H1 (cell line): ENCODE results near the gene EGFL6. TPM values are rescaled to one million over a fixed set of nuclear protein-coding genes. Genes with fewer than 3 reads are reported as not detected.

Experiments
- CTCF ChIA-PET: fragments of 300-600 bp; sonication (Branson Sonifier 250); formaldehyde crosslinking; loops from one replicate; lab custom pipeline; 2021; ENCODE audit not compliant: partially characterized antibody; lab: Charles Lee
- POLR2A ChIA-PET: fragments of 300-600 bp; sonication (Branson Sonifier 250); formaldehyde crosslinking; loops from one replicate; lab custom pipeline; 2021; ENCODE audit warnings: inconsistent platforms; ENCODE audit not compliant: partially characterized antibody; lab: Charles Lee
- DNase-seq, 2 experiments: peaks; one replicate each; pipeline versions ENCODE4 v3.0.0 to v3.0.0-alpha.2; 2010 to 2022; ENCODE audit warnings: low spot score in 2 of 2, low read depth in 1 of 2, mixed read lengths in 1 of 2
- FAIRE-seq: peaks from 2 replicates; lab custom pipeline; 2011; peaks lifted over from hg19 to GRCh38; lab: Jason Lieb, UNC
- H2AFZ ChIP-seq: 2 replicates; pipeline ENCODE4 v1.8.1; 2012; ENCODE audit warnings: low read length, inconsistent platforms
- H2AK5ac ChIP-seq: 2 replicates; pipeline ENCODE4 v1.6.1; 2013; ENCODE audit warnings: low read depth, low read length
- H2BK120ac ChIP-seq: replicated peaks from 2 replicates; pipeline ENCODE3; 2013; ENCODE audit warnings: low read depth, low read length, inconsistent platforms
- H2BK12ac ChIP-seq: 2 replicates; pipeline ENCODE4 v1.6.1; 2013; ENCODE audit warnings: low read depth, low read length
- H2BK15ac ChIP-seq: 2 replicates; pipeline ENCODE4 v1.6.1; 2013; ENCODE audit warnings: low read length
- H2BK20ac ChIP-seq: 2 replicates; pipeline ENCODE4 v1.6.1; 2013; ENCODE audit warnings: low read length
- H2BK5ac ChIP-seq: 2 replicates; pipeline ENCODE4 v1.6.1; 2013; ENCODE audit warnings: low read depth, low read length
- H3K14ac ChIP-seq: 2 replicates; pipeline ENCODE4 v1.6.1; 2013; ENCODE audit warnings: inconsistent platforms; ENCODE audit not compliant: insufficient read length
- H3K18ac ChIP-seq: 2 replicates; pipeline ENCODE4 v1.6.1; 2013; ENCODE audit warnings: low read length; ENCODE audit errors: extremely low read depth
- H3K23ac ChIP-seq: 2 replicates; pipeline ENCODE4 v1.6.1; 2013; ENCODE audit warnings: inconsistent platforms; ENCODE audit not compliant: insufficient read length
- H3K23me2 ChIP-seq: 2 replicates; pipeline ENCODE4 v1.6.1; 2013; ENCODE audit warnings: low read depth, low read length
- H3K27ac ChIP-seq: 2 replicates; pipeline ENCODE4 v1.6.1; 2011; ENCODE audit warnings: low read depth, low read length, inconsistent platforms
- H3K27me3 ChIP-seq, 4 experiments: replicated peaks in 1 of 4; 1 replicate in 1 of 4; 2 replicates in 3 of 4; pipeline versions ENCODE4 v1.6.1 to v1.8.1; 2011 to 2013; ENCODE audit warnings: low read length in 3 of 4, mild to moderate bottlenecking in 3 of 4, inconsistent platforms in 2 of 4, mixed read lengths in 2 of 4, moderate library complexity in 1 of 4; ENCODE audit not compliant: control insufficient read depth in 3 of 4, insufficient read depth in 3 of 4; ENCODE audit errors: extremely low read depth in 1 of 4
- H3K36me3 ChIP-seq, 4 experiments: 2 replicates each; pipeline versions ENCODE4 v1.6.1 to v1.8.1; 2011 to 2013; ENCODE audit warnings: mild to moderate bottlenecking in 4 of 4, low read length in 3 of 4, moderate library complexity in 2 of 4, control low read depth in 1 of 4, inconsistent platforms in 1 of 4; ENCODE audit not compliant: insufficient read depth in 4 of 4, control insufficient read depth in 2 of 4
- H3K4ac ChIP-seq: replicated peaks from 2 replicates; pipeline ENCODE3; 2013; ENCODE audit warnings: low read length, low read depth, mixed read lengths, inconsistent platforms; ENCODE audit not compliant: insufficient read length
- H3K4me1 ChIP-seq, 4 experiments: replicated peaks in 1 of 4; 1 replicate in 1 of 4; 2 replicates in 3 of 4; pipeline versions ENCODE4 v1.6.1 to v1.8.1; 2011 to 2013; ENCODE audit warnings: low read length in 3 of 4, inconsistent platforms in 2 of 4, mixed read lengths in 1 of 4; ENCODE audit not compliant: insufficient read depth in 4 of 4, control insufficient read depth in 3 of 4
- H3K4me2 ChIP-seq, 2 experiments: 2 replicates each; pipeline versions ENCODE4 v1.6.1 to v1.8.1; 2011 to 2013; ENCODE audit warnings: low read depth in 2 of 2, low read length in 2 of 2, control low read depth in 1 of 2, inconsistent platforms in 1 of 2, mild to moderate bottlenecking in 1 of 2; ENCODE audit not compliant: insufficient read depth in 1 of 2
- H3K4me3 ChIP-seq, 4 experiments: fragments of 200-600, 300-600 bp in 1 of 4; sonication (generic), shearing (Covaris generic), sonication (Bioruptor Twin) in 1 of 4; 2 replicates each; pipeline versions ENCODE4 v1.5.1 to v1.8.1; 2011 to 2016; ENCODE audit warnings: low read length in 4 of 4, low read depth in 3 of 4, control low read depth in 2 of 4, inconsistent platforms in 2 of 4, mild to moderate bottlenecking in 2 of 4, mixed read lengths in 1 of 4, moderate library complexity in 1 of 4; ENCODE audit not compliant: insufficient read depth in 2 of 4; ENCODE audit errors: extremely low read depth in 1 of 4
- H3K56ac ChIP-seq: replicated peaks from 2 replicates; pipeline ENCODE3; 2013; ENCODE audit warnings: low read depth, mild to moderate bottlenecking, mixed read lengths, low read length, inconsistent platforms; ENCODE audit not compliant: insufficient read length
- H3K79me1 ChIP-seq: 2 replicates; pipeline ENCODE4 v1.6.1; 2013; ENCODE audit warnings: low read depth, low read length, control low read depth
- H3K79me2 ChIP-seq, 2 experiments: 2 replicates each; pipeline versions ENCODE4 v1.6.1 to v1.8.1; 2012 to 2013; ENCODE audit warnings: low read length in 2 of 2, mild to moderate bottlenecking in 2 of 2, inconsistent platforms in 1 of 2; ENCODE audit not compliant: insufficient read depth in 2 of 2, control insufficient read depth in 1 of 2
- H3K9ac ChIP-seq, 4 experiments: replicated peaks in 1 of 4; 1 replicate in 1 of 4; 2 replicates in 3 of 4; pipeline versions ENCODE4 v1.6.1 to v1.8.1; 2011 to 2013; ENCODE audit warnings: low read depth in 3 of 4, low read length in 3 of 4, control low read depth in 2 of 4, mild to moderate bottlenecking in 2 of 4, moderate library complexity in 2 of 4, inconsistent platforms in 1 of 4; ENCODE audit errors: extremely low read depth in 1 of 4
- H3K9me3 ChIP-seq, 2 experiments: 2 replicates each; pipeline versions ENCODE4 v1.6.1 to v1.8.1; 2012 to 2013; ENCODE audit warnings: mild to moderate bottlenecking in 2 of 2, moderate library complexity in 2 of 2, control low read depth in 1 of 2, inconsistent platforms in 1 of 2, low read depth in 1 of 2, low read length in 1 of 2, mixed read lengths in 1 of 2; ENCODE audit not compliant: insufficient read depth in 2 of 2
- H4K20me1 ChIP-seq, 2 experiments: replicated peaks in 1 of 2; 2 replicates each; pipeline versions ENCODE3 to v1.8.1; 2011 to 2013; ENCODE audit warnings: inconsistent platforms in 2 of 2, low read length in 2 of 2, mild to moderate bottlenecking in 1 of 2; ENCODE audit not compliant: insufficient read depth in 2 of 2, control insufficient read depth in 1 of 2
- H4K5ac ChIP-seq: 2 replicates; pipeline ENCODE4 v1.6.1; 2013; ENCODE audit warnings: low read length, low read depth, mixed read lengths, inconsistent platforms; ENCODE audit not compliant: insufficient read length
- H4K8ac ChIP-seq: 2 replicates; pipeline ENCODE4 v1.8.0; 2013; ENCODE audit warnings: mild to moderate bottlenecking, moderate library complexity, low read length, inconsistent platforms; ENCODE audit not compliant: insufficient read depth; ENCODE audit errors: extremely low read depth
- H4K91ac ChIP-seq: replicated peaks from 2 replicates; pipeline ENCODE3; 2013; ENCODE audit warnings: low read length, mixed read lengths, inconsistent platforms; ENCODE audit not compliant: insufficient read length
- BACH1 ChIP-seq: IDR thresholded peaks from 2 replicates; pipeline ENCODE4 v1.6.1; 2012; ENCODE audit warnings: low read length, improper control_type of control experiment
- BRCA1 ChIP-seq: IDR thresholded peaks from 2 replicates; pipeline ENCODE4 v1.6.1; 2012; ENCODE audit warnings: low read depth, low read length, improper control_type of control experiment
- CREB1 ChIP-seq: IDR thresholded peaks from 2 replicates; pipeline ENCODE4 v1.6.1; 2012; ENCODE audit warnings: inconsistent platforms
- EP300 ChIP-seq, 2 experiments: IDR thresholded peaks; 1 replicate in 1 of 2; 2 replicates in 1 of 2; pipeline ENCODE4 v1.6.1; 2011 to 2012; ENCODE audit warnings: low read depth in 2 of 2, low read length in 2 of 2, mild to moderate bottlenecking in 2 of 2, borderline replicate concordance in 1 of 2, inconsistent platforms in 1 of 2, moderate library complexity in 1 of 2
- EZH2 ChIP-seq: fragments of 200-600 bp; sonication (generic); IDR thresholded peaks from 2 replicates; pipeline ENCODE4 v1.7.1; 2012; ENCODE audit warnings: low read depth, mild to moderate bottlenecking, moderate library complexity, low read length, inconsistent platforms; ENCODE audit not compliant: severe bottlenecking
- HDAC6 ChIP-seq: IDR thresholded peaks from one replicate; pipeline ENCODE4 v1.7.1; 2012; ENCODE audit warnings: low read depth, mild to moderate bottlenecking, inconsistent platforms, low read length, moderate library complexity
- KDM1A ChIP-seq: fragments of 200-600, 300-600 bp; sonication (generic); IDR thresholded peaks from 2 replicates; pipeline ENCODE4 v1.7.1; 2016; ENCODE audit warnings: mild to moderate bottlenecking, low read length, borderline replicate concordance
- MAFK ChIP-seq: IDR thresholded peaks from 2 replicates; pipeline ENCODE4 v1.6.1; 2012; ENCODE audit warnings: low read depth, mild to moderate bottlenecking, improper control_type of control experiment, low read length
- SP1 ChIP-seq: IDR thresholded peaks from 2 replicates; pipeline ENCODE4 v1.6.1; 2011; ENCODE audit warnings: low read depth, low read length
- polyA plus RNA-seq, 7 experiments: library from polyadenylated mRNA; depleted of rRNA in 3 of 7; stranded (reverse) in 5 of 7; unstranded in 2 of 7; fragments of >200 nt in 5 of 7; fragments of 200-250 nt in 2 of 7; gene quantifications; 1 replicate in 5 of 7; 2 replicates in 1 of 7; 4 replicates in 1 of 7; pipeline versions ENCODE4 v1.2.1 to v1.2.3, GENCODE V29; 2011 to 2013; ENCODE audit warnings: missing spikeins in 2 of 7, mixed read lengths in 2 of 7
- total RNA-seq: library from RNA; stranded (reverse); fragmentation: NEBNext Ultra II Directional; extraction: Animal tissue kit (Norgen Biotek cat#: 25700); gene quantifications from 2 replicates; pipeline ENCODE4 v1.2.1, GENCODE V29; 2021
- TF ChIP-seq, protein P1 (sequence below): IDR thresholded peaks from 2 replicates; pipeline ENCODE4 v1.6.1; 2012; ENCODE audit warnings: low read length, inconsistent platforms

The EGFL6 gene
- total and polyA plus RNA-seq, 2 of the 8 experiments (the other 6 are each of a cell fraction or from before 2014, with no cell fraction given): 0.93 to 1.1 TPM

DNA sequence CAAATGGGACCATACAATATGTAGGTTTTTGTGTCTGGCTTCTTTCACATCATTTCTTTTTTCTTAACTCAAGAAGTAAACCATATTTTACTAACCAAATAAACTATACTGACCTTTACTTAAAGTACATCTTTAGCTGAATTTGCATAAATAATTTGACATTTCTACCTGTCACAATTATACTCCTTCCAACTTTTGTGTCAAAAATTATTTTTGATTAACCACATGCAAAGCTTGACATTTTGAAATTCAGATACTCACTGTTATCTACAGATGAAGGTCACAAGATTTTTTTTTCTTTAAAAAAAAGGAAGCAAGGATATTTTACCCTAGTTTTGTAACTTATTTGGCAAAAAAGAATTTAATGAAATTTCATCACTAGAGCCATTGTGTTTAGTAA is 107.5 kb downstream of the EGFL6 start:
- Histone ChIP-seq H3K27me3 (no peaks in the 10 kb centered on the region), H3K4me1 (no peaks in the 10 kb centered on the region), H3K79me2 (no peaks in the 10 kb centered on the region), H3K4me2 (no peak overlapping the region), H3K27ac (no peak overlapping the region), H2BK15ac (no peak overlapping the region), H3K23me2 (no peaks in the 10 kb centered on the region), H2AFZ (no peak overlapping the region), H3K56ac (no peak overlapping the region), H3K4ac (no peak overlapping the region), H4K5ac (no peak overlapping the region), H3K9me3 (no peaks in the 10 kb centered on the region), H2AK5ac (no peak overlapping the region), H2BK5ac (no peak overlapping the region), H2BK12ac (no peak overlapping the region), H3K14ac (no peak overlapping the region), H2BK20ac (no peak overlapping the region), H3K36me3 (no peaks in the 10 kb centered on the region), H4K20me1 (no peaks in the 10 kb centered on the region), H2BK120ac (no peak overlapping the region), H4K8ac (no peak overlapping the region), H4K91ac (no peak overlapping the region), H3K9ac (no peak overlapping the region), H3K79me1 (no peaks in the 10 kb centered on the region), H3K4me3 (no peak overlapping the region), H3K18ac (no peak overlapping the region), H3K23ac (no peak overlapping the region)
- FAIRE-seq (no peak), DNase-seq (no peak)
- ChIA-PET CTCF (no interaction called here), POLR2A (no interaction called here)
- TF ChIP-seq EZH2: no peak
- no peak for TF ChIP-seq SP1
- no peak for TF ChIP-seq HDAC6
- no peak for TF ChIP-seq BACH1
- no peak for TF ChIP-seq BRCA1
- no peak for TF ChIP-seq EP300 (IDR thresholded peaks at IDR 0.05; ENCODE audit: borderline replicate concordance in 1 of 2, low read depth in 2 of 2, low read length in 2 of 2)
- TF ChIP-seq CREB1: no peak
- TF ChIP-seq MAFK: no peak
- TF ChIP-seq KDM1A: no peak
- TF ChIP-seq, protein P1, sequence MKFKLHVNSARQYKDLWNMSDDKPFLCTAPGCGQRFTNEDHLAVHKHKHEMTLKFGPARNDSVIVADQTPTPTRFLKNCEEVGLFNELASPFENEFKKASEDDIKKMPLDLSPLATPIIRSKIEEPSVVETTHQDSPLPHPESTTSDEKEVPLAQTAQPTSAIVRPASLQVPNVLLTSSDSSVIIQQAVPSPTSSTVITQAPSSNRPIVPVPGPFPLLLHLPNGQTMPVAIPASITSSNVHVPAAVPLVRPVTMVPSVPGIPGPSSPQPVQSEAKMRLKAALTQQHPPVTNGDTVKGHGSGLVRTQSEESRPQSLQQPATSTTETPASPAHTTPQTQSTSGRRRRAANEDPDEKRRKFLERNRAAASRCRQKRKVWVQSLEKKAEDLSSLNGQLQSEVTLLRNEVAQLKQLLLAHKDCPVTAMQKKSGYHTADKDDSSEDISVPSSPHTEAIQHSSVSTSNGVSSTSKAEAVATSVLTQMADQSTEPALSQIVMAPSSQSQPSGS: no peak
